Ramos (cell line): ENCODE results near the gene TNIP2.
"Not testable (repeated sequence)": the region's sequence is repeated elsewhere in the genome, so short reads cannot be mapped to it uniquely, and the experiment has no call there.

Experiments
- in situ Hi-C: fragments of 300-500 bp; cut with MboI; formaldehyde crosslinking; loops from one replicate; pipeline ENCODE4 v1.14.3; 2022; ENCODE audit warnings: low sequenced_read_pairs; ENCODE audit not compliant: unreplicated experiment

Gene TNIP2

DNA sequence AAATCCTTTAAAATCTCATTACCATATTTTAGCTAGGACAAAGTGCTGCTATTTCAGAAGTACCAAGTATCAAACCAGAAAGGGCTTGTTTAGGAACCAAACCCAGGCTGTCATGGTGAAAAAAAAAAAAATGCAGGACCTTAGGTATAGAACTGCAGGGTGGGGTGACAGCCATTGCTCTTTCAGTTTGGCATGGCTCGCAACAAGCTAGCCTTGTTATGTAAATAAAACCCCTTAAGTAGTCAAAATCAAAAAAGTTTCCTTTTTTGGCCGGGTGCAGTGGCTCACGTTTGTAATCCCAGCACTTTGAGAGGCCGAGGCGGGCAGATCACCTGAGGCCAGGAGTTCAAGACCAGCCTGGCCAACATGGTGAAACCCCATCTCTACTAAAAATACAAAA, 24.5 kb upstream of the TNIP2 start:
- in situ Hi-C loops = not testable (repeated sequence)

DNA sequence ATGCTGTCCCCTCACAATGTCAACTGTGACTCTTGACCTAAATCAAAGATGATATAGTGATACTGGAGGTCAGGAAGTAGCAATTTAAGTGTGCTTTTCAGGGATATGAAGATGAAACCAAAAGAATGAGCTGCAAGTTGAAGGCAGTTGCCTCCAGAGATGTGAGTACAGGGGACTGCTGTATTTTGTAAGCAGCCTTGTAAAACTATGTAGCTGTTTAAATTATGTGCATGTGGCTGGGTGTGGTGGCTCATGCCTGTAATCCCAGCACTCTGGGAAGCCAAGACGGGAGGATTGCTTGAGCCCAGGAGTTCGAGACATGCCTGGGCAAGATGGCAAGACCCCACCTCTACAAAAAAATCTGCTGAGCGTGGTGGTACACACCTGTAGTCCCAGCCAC, 15.1 kb upstream of the TNIP2 start:
- in situ Hi-C loops = loop anchor here (5.0 kb wide), 1 partner anchor 176 kb away; no protein-coding TSS in a partner anchor

DNA sequence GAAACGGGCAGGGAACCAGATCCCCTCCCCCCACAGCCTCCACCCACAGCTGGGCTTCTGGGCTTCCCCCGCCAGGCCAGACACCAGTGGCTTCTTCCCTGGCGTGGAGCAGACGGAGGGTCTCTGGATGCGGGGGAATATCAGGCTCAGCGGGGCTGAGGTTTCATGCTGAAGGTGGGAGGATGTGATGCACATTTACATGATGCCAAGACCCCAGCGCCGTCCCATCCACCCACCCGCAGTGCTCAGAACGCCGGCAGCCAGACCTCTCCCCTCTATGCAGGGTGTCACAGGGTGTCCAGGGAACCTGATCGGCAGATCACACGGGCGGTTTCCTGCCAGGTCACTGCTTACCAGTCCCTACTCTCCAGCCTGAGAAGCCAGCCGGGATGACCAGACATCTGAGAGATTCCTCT, 12.8 kb upstream of the TNIP2 start:
- in situ Hi-C loops = no loop called here

- in situ Hi-C loops = no loop called here
Measured at GRCh38 chr4:2768124-2768523, 12.0 kb upstream of the TNIP2 start.

DNA sequence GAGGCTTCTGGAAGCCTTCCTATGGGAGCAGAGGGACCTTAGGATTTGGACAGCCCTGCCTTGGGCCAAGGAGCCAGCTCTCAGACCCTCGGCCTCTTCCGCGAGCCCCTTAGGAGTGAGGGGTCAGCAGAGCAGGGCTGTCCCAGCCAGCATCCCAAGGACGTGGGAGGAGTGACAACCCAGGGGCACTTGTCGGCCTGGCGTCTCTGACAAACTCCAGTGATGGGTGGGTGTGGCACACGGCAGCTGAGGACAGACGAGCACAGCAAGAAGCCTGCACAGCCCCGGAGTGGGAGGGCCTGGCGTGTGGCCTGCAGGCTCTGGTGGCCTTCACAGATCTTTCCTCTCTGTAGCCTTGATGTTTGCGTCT, 11.6 kb upstream of the TNIP2 start:
- in situ Hi-C loops = no loop called here

DNA sequence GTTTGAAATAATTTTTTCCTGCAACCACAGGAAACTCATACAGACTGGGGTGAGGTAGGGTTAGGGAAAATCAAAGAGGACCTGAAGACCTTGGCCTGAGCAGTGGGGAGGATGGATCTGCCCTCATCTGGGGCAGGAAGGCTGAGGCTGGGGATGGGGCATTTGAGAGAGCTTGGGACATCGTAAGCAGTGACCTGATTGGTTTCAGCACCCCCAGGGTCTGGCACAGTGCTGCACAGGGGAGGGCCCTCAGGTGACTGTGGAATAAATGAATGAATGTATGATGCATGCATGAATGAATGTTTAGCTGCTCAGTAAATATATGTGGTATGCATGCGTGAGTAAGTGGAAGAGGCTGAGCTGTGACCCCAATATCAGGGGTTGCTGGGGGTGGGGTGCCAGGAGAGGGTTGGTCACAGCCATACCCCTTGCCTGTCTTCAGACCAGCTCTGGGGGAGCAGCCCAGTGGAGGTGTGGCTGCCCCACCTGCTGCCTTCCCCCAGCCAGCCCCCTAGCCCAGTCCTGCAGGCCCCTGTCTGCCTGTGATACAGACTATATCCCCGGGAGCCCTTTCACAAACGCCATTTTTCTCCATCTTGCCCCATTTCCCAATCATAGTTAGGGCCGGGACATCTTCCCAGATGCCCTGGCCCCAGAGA, 11.0 kb upstream of the TNIP2 start:
- in situ Hi-C loops = no loop called here

- in situ Hi-C loops = no loop called here
Measured at GRCh38 chr4:2765832-2766526, 9.8 kb upstream of the TNIP2 start.

DNA sequence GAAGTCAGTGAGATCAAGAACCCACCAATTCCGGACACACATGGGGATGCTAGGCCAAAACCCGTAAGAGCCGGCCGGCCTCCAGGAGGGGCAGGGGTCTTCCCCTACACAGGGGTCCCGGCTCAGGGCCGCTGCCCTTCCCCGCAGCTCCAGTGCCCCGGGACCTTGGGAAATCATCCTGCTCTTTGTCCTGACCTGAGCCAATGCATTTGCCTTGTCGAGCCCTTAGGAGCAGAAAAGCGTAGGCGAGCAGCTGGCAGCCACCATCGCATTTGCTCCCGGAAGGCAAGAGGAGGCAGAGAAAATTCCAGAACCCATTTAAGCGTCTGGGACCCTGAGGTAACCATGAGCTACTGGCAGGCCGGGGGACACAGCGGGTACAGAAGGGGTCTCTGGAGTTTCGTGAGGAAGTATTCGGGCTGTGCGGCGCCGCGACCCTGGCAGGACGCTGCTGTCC, 7.4 kb upstream of the TNIP2 start:
- in situ Hi-C loops = no loop called here

- in situ Hi-C loops = not testable (repeated sequence)
Measured at GRCh38 chr4:2762486-2763370, 6.6 kb upstream of the TNIP2 start.

DNA sequence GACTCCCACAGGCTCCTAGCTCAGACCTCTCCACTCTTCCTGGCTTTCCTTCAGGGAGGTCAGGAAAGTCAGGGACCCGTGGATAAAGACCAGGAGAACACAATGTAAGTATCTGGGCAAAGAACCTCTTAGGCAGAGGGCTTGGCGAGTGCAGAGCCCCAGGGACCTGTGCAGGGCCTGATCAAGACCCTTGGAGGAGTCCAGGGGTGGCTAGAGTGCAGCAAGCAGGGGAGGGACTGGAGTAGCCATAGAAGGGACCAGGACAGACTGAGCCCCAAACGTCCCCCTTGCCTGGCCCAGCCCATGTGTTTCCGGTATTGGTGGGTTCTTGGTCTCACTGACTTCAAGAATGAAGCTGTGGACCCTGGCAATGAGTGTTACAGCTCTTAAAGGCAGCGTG, 5.9 kb upstream of the TNIP2 start:
- in situ Hi-C loops = no loop called here

DNA sequence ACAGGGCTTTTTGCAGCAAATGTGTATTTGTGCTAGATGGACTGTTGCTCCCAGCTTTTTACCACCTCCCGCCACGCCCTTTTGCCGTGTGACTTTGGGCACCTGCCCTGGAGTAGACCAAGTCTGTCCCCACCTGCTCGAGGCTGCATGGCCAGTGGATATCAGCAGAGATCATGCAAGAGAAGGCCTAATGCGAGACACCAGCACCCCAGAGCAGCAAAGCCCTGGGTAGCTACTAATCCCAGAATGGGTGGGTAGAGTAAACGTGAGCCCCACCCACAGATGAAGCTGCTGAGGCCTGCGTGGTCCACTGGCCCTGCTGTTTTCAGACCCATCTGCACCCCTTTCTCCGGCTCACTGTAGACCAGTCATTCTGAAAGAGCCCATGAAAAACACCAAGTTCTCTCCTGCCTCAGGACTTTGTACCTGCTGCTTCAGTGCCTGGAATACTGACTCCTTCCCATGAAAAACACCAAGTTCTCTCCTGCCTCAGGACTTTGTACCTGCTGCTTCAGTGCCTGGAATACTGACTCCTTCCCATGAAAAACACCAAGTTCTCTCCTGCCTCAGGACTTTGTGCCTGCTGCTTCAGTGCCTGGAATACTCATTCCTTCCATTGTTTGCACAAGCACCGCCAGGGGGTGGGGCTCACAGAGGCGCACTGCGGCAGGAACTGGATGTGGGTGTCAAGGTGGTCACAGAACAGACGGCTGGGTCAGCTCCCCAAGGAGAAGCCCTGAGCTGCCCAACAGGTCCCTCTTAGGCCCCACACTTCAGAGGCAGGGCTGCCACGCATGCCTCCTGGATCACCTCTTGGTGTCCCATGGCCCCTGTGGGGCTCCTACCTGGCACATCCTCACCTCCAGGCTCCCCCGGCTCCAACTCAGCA, 5.1 kb upstream of the TNIP2 start:
- in situ Hi-C loops = no loop called here

DNA sequence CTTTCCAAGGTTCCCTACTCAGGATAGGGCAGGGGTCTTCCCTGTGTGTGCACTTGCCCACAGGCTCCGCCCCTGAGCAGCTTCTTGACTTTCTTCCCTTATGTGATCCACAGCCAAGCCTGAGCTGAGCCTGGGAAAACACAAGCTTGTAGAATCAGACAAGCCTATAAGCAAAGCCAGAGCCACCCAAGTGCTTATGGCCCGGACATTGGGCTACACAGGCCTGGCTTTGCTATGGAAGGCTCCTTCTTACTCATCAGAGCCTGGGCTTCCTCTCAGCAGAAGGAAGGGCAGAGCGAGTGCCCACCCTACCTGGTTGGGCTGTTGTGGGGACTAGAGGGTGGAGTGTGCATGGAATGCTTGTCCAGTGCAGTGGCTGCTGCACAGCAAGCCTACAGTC, 1.3 kb upstream of the TNIP2 start:
- in situ Hi-C loops = no loop called here

GRCh38 chr4:2756691-2757350, 685 bp upstream of the TNIP2 start:
- in situ Hi-C loops = no loop called here

- in situ Hi-C loops = no loop called here
Measured at GRCh38 chr4:2754848-2755819, 1.0 kb downstream of the TNIP2 start.

DNA sequence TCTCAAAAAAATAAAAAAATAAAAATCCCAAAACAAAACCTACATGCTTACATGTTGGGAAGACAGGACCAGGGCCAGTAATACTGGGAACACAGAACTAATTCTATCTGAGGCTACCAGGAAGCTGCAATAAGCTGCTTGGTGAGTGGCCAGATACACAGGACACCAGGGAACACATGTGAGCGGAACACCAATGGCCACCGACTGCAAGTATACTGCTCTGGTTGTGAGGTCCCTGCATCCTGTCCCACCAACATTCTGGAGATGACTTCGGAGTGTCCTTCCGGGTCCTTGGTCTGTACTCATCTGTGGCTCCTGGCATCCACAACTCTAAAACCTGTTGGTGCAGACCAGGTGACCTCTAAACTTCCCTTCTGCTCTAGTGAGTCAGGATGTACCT, 2.7 kb downstream of the TNIP2 start:
- in situ Hi-C loops = no loop called here

DNA sequence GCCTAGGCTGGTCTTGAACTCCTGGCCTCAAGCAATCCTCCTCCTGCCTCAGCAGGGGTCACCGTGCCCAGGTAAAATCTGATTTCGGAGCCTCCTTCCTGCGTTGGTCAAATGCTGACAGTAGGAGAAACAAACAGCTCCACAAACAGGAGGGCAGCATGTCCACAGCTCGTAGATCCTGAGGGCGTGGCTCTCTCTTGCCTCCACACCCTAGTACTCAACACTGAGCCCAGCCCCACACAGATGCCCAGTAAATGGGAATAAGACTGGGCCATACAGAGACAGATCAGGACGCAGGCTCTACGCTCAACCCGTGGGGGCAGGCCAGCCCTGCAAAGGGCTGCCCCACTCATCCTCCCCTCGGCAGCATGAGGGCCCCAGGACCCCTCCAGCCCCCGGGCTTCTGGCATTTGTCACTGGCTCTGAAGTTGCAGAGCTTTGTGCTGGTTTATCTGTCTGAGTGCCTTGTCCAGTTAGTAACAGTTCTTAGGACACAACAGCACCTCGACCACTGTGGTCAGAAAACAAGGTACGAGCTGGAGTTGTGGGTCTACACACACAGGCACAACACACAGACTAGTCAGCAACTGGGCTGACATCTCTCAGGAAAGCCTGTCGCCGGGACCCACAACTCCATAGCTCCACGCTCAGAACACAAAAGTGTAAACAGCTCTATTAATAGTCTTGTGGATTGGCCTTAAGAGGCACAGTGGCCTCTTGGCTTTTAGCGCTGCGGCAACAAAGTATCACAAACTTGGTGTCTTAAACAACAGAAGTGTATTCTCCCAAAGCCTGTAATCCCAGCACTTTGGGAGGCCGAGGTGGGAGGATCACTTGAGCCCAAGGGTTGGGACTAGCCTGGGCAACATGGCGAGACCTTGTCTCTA, 5.2 kb downstream of the TNIP2 start:
- in situ Hi-C loops = no loop called here

DNA sequence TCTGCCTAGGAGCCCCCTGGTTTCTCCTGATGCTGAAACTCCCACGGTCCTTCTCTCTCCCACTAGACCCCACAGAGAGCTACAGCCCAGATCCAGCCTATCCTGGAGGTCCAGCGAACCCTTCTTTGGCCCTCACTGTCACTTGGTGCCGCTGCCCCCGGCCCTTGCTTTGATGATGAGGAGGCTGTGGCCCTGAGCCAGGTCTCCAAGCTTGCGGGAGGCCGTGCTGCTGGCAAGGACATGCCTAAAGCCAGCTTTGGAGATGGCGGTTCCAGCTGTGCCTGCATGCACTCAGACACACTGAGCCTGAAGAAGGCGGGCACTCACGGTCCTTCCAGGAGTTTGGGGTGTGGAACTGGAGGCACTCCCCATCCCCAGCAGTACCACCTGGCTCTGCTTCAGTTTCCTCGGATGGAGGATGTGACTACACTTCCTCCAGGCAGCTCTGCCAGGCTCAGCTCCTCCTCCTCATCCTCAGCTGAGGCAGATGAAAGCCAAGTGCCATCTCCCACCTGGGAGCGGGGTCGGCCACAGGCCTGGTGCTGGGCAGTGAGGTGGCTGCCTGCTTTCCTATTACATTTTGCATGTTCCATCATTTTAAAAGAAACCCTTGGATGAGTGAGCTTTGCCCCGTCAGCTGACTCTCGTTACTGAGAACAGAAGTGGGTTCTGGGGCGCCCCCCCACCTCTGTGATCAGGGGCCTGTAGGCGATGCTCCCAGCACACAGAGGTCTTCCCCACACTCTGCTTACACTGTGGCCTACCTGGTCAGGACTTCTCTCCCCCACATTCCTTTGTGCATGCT, 9.0 kb downstream of the TNIP2 start:
- in situ Hi-C loops = no loop called here
